HG03159 (cell line): ENCODE data around the gene QPRT.
"Not testable (repeated sequence)": the region's sequence is repeated elsewhere in the genome, so short reads cannot be mapped to it uniquely, and the experiment has no call there.

Experiments used
- ATAC-seq: cut with Tn5 transposase; IDR thresholded peaks from one replicate; pipeline ENCODE4 v1.9.1; 2021; ENCODE audit warnings: mild to moderate bottlenecking, moderate library complexity; ENCODE audit not compliant: unreplicated experiment

QPRT gene

GRCh38 chr16:29689490-29690351, 10.7 kb downstream of the QPRT start:
- ATAC-seq = not testable (repeated sequence)

DNA sequence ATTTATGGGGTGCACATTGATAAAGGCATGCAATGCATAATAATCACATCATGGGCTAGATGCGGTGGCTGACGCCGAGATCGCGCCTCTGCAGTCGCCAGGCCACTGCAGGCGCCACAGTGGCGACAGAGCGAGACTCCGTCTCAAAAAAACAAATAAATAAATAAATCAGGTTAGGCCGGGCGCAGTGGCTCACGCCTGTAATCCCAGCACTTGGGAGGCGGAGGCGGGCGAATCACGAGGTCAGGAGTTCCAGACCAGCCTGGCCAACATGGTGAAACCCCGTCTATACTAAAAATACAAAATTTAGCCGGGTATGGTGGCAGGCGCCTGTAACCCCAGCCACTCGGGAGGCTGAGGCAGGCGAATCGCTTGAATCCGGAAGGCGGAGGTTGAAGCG, 13.6 kb downstream of the QPRT start:
- not testable (repeated sequence) for ATAC-seq

DNA sequence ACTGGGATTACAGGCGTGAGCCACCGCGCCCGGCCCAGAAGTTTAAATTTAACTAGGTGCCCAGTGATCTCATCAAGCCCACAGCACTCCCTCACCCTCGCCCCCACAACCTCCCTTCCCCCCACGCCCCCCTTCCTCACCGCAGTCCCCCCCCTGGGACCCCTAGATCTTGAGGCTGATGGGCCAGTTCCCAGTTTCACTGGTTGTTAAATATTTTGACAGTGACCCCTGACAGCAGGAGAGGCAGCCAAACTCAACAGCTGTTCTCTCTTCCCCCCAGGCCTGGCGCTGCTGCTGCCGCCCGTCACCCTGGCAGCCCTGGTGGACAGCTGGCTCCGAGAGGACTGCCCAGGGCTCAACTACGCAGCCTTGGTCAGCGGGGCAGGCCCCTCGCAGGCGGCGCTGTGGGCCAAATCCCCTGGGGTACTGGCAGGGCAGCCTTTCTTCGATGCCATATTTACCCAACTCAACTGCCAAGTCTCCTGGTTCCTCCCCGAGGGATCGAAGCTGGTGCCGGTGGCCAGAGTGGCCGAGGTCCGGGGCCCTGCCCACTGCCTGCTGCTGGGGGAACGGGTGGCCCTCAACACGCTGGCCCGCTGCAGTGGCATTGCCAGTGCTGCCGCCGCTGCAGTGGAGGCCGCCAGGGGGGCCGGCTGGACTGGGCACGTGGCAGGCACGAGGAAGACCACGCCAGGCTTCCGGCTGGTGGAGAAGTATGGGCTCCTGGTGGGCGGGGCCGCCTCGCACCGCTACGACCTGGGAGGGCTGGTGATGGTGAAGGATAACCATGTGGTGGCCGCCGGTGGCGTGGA, 15.6 kb downstream of the QPRT start:
- ATAC-seq = no peak

DNA sequence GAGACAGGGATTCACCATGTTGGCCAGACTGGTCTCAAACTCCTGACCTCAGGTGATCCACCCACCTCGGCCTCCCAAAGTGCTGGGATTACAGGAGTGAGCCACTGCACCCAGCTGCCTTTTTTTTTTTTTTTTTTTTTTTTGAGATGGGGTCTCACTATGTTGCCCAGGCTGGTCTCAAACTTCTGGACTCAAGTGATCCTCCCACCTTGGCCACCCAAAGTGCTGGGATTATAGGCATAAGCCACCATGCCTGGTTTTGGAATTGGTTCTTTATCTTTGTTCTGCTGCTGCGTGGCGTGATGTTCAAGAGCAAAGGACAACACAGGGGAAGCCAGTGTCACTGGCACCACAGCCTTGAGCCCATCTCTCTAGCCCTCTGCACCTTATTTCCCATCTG, 16.7 kb downstream of the QPRT start:
- not testable (repeated sequence) for ATAC-seq

DNA sequence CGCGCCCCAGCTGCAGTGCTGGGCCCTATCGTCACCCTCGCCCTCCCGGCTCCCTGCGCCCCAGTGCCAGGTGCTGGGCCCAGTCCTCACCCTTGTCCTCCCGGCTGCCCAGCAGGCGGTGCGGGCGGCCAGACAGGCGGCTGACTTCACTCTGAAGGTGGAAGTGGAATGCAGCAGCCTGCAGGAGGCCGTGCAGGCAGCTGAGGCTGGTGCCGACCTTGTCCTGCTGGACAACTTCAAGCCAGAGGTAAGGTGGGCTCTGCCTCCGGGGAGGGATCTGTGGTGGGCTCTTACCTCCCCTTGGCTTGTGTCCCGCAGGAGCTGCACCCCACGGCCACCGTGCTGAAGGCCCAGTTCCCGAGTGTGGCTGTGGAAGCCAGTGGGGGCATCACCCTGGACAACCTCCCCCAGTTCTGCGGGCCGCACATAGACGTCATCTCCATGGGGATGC, 17.9 kb downstream of the QPRT start:
- no peak for ATAC-seq

DNA sequence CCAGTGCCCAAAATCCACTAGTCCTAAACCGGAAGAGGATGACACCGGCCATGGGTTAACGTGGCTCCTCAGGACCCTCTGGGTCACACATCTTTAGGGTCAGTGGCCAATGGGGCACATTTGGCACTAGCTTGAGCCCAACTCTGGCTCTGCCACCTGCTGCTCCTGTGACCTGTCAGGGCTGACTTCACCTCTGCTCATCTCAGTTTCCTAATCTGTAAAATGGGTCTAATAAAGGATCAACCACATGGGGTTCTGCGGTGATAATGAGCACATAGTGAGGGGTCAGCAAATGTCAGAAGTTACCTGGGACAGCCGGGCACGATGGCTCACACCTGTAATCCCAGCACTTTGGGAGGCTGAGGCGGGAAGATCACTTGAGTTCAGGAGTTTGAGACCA, 18.4 kb downstream of the QPRT start:
- ATAC-seq = no peak

- no peak for ATAC-seq
Observed at GRCh38 chr16:29698042-29698441, 19.1 kb downstream of the QPRT start.

GRCh38 chr16:29698484-29699323, 19.7 kb downstream of the QPRT start:
- no peak for ATAC-seq

DNA sequence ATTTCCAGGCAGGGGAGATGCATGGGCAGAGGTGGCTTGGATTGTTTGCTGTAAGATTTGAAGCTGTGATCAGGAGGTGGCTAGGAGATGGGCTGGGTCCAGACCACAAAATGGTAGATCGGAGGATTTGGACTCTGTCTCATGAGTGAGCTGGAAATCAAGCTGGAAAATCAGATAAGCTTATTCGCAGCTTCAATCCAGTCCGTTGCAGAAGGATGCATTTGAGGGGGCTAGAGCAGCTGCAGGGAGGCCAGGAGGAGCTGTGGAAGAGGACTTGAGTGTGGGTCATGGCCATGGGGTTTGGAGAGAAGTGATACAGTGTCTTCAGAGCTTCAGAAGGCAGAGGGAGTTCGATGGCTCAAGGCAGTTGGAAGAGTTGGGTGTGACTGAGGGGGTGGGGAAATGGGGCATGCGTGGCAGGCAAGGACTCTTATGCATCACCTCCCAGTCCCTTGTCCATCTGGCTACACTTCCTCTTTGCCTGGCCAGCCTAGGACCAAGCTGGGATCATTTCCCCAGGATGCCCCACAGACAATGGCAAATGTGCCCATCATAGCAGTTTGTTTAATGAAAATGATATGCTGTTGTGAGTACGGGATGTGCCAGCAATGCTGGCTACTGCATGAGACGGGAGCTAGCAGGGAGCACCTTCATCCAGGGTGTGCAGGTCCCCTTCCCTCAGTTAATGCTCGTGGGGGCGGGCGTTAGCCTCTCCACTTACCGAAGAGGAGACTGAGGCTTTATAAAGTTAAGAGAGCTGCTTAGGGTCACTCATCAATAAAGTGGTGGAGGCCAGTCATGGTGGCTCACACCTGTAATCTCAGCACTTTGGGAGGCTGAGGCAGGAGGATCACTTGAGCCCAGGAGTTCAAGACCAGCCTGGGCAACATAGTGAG, 20.6 kb downstream of the QPRT start:
- no peak for ATAC-seq

DNA sequence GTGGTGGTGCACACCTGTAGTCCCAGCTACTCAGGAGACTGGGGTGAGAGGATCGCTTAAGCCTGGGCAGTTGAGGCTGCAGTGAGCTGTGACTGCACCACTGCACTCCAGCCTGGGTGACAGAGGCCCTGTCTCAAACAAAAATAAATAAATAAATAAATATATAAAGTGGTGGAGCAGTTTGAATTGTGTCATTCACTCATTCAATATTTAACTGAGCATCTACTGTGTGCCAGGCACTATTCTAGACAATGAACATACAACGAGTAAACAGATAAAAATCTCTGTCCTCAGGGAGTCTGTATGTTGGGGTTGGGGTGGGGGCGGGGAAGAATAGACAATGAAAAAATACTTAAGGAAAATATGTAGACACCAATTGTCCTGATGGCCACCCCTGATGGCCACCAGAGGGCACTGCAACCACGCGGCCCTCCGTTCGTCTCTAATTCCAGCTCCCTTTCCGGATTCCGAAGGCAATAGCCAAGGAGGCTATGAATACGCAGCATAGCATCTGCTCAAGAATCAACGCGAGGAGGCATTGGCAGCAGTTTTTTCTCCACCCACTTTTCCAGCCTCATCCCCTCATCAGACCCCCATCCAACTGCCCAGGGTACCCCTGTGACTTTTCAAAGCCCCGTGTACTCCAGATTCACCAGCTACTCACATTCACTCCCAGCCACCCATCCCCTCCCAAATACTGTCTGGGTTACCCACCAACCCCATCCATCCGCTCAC, 21.4 kb downstream of the QPRT start:
- ATAC-seq = no peak

GRCh38 chr16:29701214-29701555, 22.2 kb downstream of the QPRT start:
- no peak for ATAC-seq

- ATAC-seq = peak; percentile 45
Observed at GRCh38 chr16:29702269-29702668, 23.3 kb downstream of the QPRT start.

DNA sequence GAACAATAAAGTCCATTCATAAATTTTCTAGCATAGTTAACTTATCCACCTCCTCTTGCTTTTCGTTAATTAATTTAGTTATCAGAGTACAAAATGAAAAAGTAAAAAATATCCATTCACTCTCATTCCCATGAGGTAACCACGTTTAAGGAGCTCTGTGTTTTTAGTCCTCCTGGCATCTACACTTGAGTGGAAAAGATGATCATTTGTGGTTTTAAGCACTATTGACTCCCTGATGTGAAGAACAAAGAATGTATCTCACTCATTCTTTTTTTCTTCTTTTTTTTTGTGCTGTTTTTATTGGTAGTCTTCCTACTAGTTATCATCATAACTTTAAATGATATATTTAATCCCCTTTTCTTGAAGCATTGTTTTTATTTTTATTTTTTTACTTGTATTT, 26.1 kb downstream of the QPRT start:
- ATAC-seq = no peak

DNA sequence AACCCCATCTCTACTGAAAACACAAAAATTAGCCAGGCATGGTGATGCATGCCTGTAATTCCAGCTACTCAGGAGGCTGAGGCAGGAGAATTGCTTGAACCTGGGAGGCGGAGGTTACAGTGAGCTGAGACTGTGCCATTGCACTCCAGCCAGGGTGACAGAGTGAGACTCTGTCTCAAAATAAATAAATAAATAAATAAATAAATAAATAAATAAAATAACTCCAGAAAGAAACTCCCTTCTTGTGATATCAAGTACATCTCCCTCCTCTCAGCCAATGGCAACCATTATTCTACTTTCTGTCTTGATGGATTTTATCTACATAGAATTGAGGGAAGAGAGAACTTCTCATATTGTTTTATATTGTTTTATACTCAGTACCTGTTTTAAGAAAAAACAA, 28.2 kb downstream of the QPRT start:
- not testable (repeated sequence) for ATAC-seq

DNA sequence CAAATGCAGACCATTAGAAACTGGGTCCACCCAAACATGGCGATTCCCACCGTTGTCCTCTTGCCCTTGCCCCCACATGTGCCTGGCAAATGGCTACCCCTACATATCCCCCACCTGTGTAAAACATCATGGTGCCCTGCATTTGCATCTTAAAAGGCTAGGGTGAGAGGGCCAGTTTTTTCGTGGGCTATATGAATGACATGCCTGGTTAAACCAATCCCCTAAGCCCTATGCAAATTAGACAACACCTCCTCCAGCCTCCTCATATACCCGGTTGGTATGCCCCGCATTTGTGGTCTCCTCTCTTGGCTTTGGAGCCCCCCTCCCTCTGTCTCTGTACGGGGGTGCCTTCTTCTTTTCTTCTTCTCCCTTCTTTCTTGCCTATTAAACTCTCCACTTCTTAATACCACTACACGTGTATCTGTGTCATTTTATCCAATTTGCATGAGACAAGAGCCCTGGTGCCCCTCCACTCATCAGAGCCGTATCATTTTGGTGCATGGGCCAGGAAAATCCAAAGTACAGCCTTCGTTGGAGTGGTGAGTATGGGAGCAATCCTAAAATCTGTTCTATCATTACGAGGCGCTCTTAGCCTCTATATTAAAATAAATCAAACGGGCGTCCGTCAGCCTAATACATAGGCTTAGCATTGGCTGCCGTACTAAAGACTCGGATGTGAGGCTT, 30.1 kb downstream of the QPRT start:
- ATAC-seq = no peak

- not testable (repeated sequence) for ATAC-seq
Observed at GRCh38 chr16:29709657-29710056, 30.7 kb downstream of the QPRT start.

DNA sequence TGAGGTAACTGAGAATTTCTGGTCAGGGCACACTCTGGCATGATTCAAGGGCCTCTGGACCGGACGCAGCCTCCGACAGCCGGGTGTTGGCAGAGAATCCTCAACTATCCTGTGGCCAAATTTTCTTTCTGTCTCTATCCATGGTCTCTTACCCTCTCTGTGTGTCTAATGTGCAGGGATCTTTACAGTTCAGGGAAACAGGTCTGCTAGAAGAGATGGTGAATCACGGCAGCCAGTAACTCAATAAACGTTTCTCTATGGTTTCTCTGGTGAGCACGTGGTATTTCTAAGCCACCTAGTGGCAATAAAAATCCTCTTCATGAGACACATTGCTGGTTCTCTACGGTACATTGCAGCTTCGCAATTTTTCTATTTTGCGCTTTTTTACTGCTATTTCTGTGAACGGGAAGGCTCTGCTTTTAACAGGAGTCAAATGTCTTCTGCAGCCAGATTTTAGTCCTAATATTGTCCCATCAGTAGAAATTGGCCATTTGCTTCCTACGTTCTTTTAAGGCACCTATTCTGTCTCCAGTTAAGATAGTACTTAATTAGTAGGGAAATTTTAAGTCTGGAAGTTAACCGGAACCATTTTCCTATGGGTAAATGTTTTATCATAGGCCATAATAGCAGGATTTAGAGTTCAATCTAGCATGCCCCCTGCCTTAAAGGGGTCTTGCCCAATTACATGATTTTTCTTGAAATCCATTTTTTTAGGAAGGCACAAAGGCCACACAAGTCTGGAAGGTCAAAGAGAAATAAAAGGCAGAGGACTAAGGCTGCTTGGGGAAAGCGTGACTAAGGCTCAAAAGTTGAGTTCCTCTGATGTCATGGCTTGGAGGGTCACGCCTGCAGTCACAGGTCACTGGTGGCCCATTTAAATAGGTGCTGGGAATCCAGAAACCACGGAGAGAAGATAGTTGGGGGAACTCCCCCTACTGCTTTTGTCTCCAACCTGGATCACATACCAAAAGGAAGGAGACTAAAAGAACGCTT, 31.5 kb downstream of the QPRT start:
- ATAC-seq = no peak

- no peak for ATAC-seq
Observed at GRCh38 chr16:29712809-29713208, 33.8 kb downstream of the QPRT start.
